ENCODE measurements around the gene GLRX2. TPM values are rescaled to one million over a fixed set of nuclear protein-coding genes. Genes with fewer than 3 reads are reported as not detected.

Gene GLRX2
- polyA plus RNA-seq, 1 experiment = 9.2 TPM

GRCh38 chr1:193123751-193124150, 18.5 kb upstream of the GLRX2 start:
- no peak for DNase-seq (ENCODE audit: low read depth)
- no peak overlapping the region for H3K4me3 ChIP-seq (ENCODE audit: low read depth, low read length)
- POLR2A ChIA-PET = no interaction called here
- no peaks in the 10 kb centered on the region for H3K27me3 ChIP-seq (ENCODE audit: control insufficient read depth, insufficient read depth, low read length)
- CTCF ChIA-PET = interaction anchor here (1.4 to 2.0 kb wide), 2 partner anchors 22 to 25 kb away, joined by 4 to 5 read pairs; no protein-coding TSS in a partner anchor
- H3K36me3 ChIP-seq (ENCODE audit: control insufficient read depth, insufficient read depth, low read length) = peaks cover 5% of the 10 kb centered on the region
- TF ChIP-seq, protein P1, sequence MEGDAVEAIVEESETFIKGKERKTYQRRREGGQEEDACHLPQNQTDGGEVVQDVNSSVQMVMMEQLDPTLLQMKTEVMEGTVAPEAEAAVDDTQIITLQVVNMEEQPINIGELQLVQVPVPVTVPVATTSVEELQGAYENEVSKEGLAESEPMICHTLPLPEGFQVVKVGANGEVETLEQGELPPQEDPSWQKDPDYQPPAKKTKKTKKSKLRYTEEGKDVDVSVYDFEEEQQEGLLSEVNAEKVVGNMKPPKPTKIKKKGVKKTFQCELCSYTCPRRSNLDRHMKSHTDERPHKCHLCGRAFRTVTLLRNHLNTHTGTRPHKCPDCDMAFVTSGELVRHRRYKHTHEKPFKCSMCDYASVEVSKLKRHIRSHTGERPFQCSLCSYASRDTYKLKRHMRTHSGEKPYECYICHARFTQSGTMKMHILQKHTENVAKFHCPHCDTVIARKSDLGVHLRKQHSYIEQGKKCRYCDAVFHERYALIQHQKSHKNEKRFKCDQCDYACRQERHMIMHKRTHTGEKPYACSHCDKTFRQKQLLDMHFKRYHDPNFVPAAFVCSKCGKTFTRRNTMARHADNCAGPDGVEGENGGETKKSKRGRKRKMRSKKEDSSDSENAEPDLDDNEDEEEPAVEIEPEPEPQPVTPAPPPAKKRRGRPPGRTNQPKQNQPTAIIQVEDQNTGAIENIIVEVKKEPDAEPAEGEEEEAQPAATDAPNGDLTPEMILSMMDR (IDR thresholded peaks at IDR 0.05; ENCODE audit: insufficient read depth, low read depth, low read length) = no peak

GRCh38 chr1:193121616-193122593, 16.7 kb upstream of the GLRX2 start, which contains the start of gene CDC73:
CDC73 (plus strand) TSS chr1:193122031; CDS start chr1:193122201, 170 bp downstream.
- H3K4me3 ChIP-seq (ENCODE audit: low read depth, low read length) = peak within 1 kb of the TSS; percentile 93
- TF ChIP-seq, protein P1 (IDR thresholded peaks at IDR 0.05; ENCODE audit: insufficient read depth, low read depth, low read length) = peak; percentile 85
- POLR2A ChIA-PET = interaction anchor here (1.2 kb wide), 1 partner anchor 17 kb away, joined by 9 read pairs; the partner anchor contains the start of gene GLRX2
- H3K27me3 ChIP-seq (ENCODE audit: control insufficient read depth, insufficient read depth, low read length) = no peaks in the 10 kb centered on the region
- peak; percentile 78 for DNase-seq (ENCODE audit: low read depth)
- peaks cover 5% of the 10 kb centered on the region for H3K36me3 ChIP-seq (ENCODE audit: control insufficient read depth, insufficient read depth, low read length)
- CTCF ChIA-PET = interaction anchor here (0.6 to 2.0 kb wide), 16 partner anchors 9 to 1272 kb away, joined by 3 to 9 read pairs (median 3); partner anchors contain the start of gene GLRX2

GRCh38 chr1:193120604-193121166, 15.5 kb upstream of the GLRX2 start:
- Histone ChIP-seq H3K36me3 (ENCODE audit: control insufficient read depth, insufficient read depth, low read length) (peaks cover 5% of the 10 kb centered on the region), H3K27me3 (ENCODE audit: control insufficient read depth, insufficient read depth, low read length) (no peaks in the 10 kb centered on the region), H3K4me3 (ENCODE audit: low read depth, low read length) (no peak overlapping the region)
- DNase-seq (ENCODE audit: low read depth) = no peak
- ChIA-PET POLR2A (no interaction called here), CTCF (interaction anchor here (1.1 to 1.7 kb wide), 2 partner anchors 9 to 15 kb away, joined by 8 to 9 read pairs; partner anchors contain the start of gene GLRX2)
- TF ChIP-seq, protein P1 (IDR thresholded peaks at IDR 0.05; ENCODE audit: insufficient read depth, low read depth, low read length) = no peak

DNA sequence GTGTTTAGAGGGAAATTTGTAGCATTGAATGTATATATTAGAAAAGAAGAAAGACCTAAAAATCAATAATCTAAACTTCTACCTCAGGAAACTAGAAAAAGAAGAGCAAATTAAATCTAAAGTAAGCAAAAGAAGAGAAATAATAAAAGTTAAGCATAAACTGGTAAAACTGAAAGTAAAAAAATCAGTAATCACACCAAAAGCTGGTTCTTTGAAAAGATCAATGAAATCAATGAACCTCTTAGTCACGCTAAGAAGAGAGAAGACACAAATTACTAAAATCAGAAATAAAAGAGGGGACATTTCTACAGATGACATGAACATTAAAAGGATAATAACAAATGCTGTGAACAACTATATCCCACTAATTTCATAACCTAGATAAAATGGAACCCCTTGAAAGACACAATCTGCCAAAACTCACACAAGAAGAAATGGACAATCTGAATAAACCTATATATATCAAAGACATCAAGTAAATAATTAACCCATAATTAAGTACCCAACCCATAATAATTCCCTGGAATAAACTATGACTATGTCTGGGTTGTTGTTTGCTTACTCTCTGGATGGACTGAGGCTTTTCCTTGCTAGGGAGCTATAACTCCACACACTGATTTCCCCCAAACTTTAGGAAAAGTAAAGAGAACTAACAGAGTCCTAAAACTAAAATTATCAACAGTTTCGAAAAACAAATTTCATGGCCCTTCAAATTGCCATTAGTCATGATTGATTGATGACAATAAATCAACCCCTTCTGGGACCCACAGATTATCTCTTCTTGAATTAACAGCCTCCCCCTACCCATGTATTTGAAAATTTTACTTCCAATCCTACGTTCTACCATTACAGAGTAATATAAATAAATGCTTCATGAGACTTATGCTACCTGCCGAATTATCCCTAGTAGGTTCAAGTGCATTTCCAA, 13.9 kb upstream of the GLRX2 start:
- no peak for DNase-seq (ENCODE audit: low read depth)
- TF ChIP-seq, protein P1 (IDR thresholded peaks at IDR 0.05; ENCODE audit: insufficient read depth, low read depth, low read length) = no peak
- ChIA-PET POLR2A (no interaction called here), CTCF (no interaction called here)
- Histone ChIP-seq H3K36me3 (ENCODE audit: control insufficient read depth, insufficient read depth, low read length) (no peaks in the 10 kb centered on the region), H3K27me3 (ENCODE audit: control insufficient read depth, insufficient read depth, low read length) (no peaks in the 10 kb centered on the region), H3K4me3 (ENCODE audit: low read depth, low read length) (no peak overlapping the region)
